Uterus (tissue), 2 donors: ENCODE measurements around the gene MAPK11.

Source experiments
- CTCF ChIP-seq, 4 experiments: fragments of 200-600 bp in 2 of 4; fragments of 450-650 bp in 2 of 4; sonication (generic) in 2 of 4; IDR thresholded peaks; one replicate each; pipeline ENCODE4 v1.5.1; 2016 to 2019; ENCODE audit warnings: antibody characterized with exemption in 4 of 4, mild to moderate bottlenecking in 2 of 4, moderate library complexity in 1 of 4
- POLR2A ChIP-seq, 2 donors: fragments of 450-650 bp; IDR thresholded peaks; one replicate each; pipeline ENCODE4 v1.6.1; 2016; ENCODE audit warnings: antibody characterized with exemption in 2 of 2, mild to moderate bottlenecking in 1 of 2, moderate library complexity in 1 of 2

DNA sequence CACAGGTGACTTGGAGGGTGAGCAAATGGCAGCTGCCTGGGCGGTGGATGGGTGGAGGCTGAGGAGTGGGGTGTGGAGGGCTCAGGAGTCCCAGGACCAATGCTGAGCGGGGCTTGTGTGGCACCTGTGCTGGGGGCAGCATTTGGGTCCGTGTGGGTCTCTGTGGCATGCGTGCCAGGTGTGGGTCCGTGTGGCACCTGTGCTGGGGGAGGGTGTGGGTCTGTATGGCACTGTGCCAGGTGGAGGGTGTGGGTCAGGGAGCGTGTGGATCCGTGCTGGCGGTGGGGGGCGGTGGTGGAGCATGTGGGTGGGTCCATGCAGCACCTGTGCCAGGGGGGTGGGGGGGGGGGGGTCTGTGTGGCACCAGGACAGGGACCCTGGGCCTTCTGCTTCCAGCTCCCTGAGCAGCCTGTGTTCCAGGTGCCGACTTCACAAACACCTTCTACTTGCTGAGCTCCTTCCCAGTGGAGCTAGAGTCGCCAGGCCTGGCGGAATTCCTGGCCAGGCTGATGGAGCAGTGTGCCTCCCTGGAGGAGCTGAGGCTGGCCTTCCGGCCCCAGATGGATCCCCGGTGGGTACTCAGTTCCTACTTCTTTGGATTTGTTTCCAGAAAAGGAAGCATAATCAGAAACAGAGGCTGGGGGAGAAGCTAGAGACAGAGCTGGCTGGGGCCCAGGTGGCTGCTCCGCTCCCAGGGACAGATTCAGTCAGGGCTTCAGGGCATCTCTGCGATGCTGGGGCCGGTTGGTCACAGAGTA is 54.7 kb downstream of the MAPK11 start:
- TF ChIP-seq CTCF (IDR thresholded peaks at IDR 0.05) (no peak), POLR2A (IDR thresholded peaks at IDR 0.05) (no peak)
